ENCODE measurements around the gene FUCA2.
"Not testable (repeated sequence)": the region's sequence is repeated elsewhere in the genome, so short reads cannot be mapped to it uniquely, and the experiment has no call there.

FUCA2 gene

GRCh38 chr6:143536461-143536865, 24.9 kb upstream of the FUCA2 start:
- peak in 1 of 3 experiments; percentile 38 for DNase-seq (ENCODE audit: low read depth in 3 of 3)

- DNase-seq (ENCODE audit: low read depth in 3 of 3), result no peak
Measured at GRCh38 chr6:143535189-143535614, 23.7 kb upstream of the FUCA2 start.

- no peak for DNase-seq (ENCODE audit: low read depth in 3 of 3)
Measured at GRCh38 chr6:143531720-143532499, 20.4 kb upstream of the FUCA2 start.

GRCh38 chr6:143529095-143529494, 17.6 kb upstream of the FUCA2 start:
- no peak for DNase-seq (ENCODE audit: low read depth in 3 of 3)

GRCh38 chr6:143528164-143528811, 16.8 kb upstream of the FUCA2 start:
- no peak for DNase-seq (ENCODE audit: low read depth in 3 of 3)

GRCh38 chr6:143527677-143528076, 16.2 kb upstream of the FUCA2 start:
- no peak for DNase-seq (ENCODE audit: low read depth in 3 of 3)

GRCh38 chr6:143525356-143525755, 13.8 kb upstream of the FUCA2 start:
- no peak for DNase-seq (ENCODE audit: low read depth in 3 of 3)

- no peak for DNase-seq (ENCODE audit: low read depth in 3 of 3)
Measured at GRCh38 chr6:143522039-143522600, 10.6 kb upstream of the FUCA2 start.

GRCh38 chr6:143517447-143517773, 5.9 kb upstream of the FUCA2 start:
- no peak for DNase-seq (ENCODE audit: low read depth in 3 of 3)

- DNase-seq (ENCODE audit: low read depth in 3 of 3), result no peak
Measured at GRCh38 chr6:143516690-143517446, 5.3 kb upstream of the FUCA2 start.

GRCh38 chr6:143515766-143516355, 4.3 kb upstream of the FUCA2 start:
- no peak for DNase-seq (ENCODE audit: low read depth in 3 of 3)

- DNase-seq (ENCODE audit: low read depth in 3 of 3), result no peak
Measured at GRCh38 chr6:143515061-143515760, 3.7 kb upstream of the FUCA2 start.

- DNase-seq (ENCODE audit: low read depth in 3 of 3), result peak in 1 of 3 experiments; percentile 23
Measured at GRCh38 chr6:143513410-143513809, 1.9 kb upstream of the FUCA2 start.

GRCh38 chr6:143510326-143510725, 1.2 kb downstream of the FUCA2 start:
- not testable (repeated sequence) for DNase-seq (ENCODE audit: low read depth in 3 of 3)

GRCh38 chr6:143507358-143508145, 4.0 kb downstream of the FUCA2 start:
- DNase-seq (ENCODE audit: low read depth in 3 of 3), result no peak

GRCh38 chr6:143506620-143507019, 4.9 kb downstream of the FUCA2 start:
- DNase-seq (ENCODE audit: low read depth in 3 of 3), result no peak

- DNase-seq (ENCODE audit: low read depth in 3 of 3), result no peak
Measured at GRCh38 chr6:143506199-143506598, 5.3 kb downstream of the FUCA2 start.

GRCh38 chr6:143505537-143505936, 6.0 kb downstream of the FUCA2 start:
- DNase-seq (ENCODE audit: low read depth in 3 of 3), result no peak

GRCh38 chr6:143505111-143505510, 6.4 kb downstream of the FUCA2 start:
- DNase-seq (ENCODE audit: low read depth in 3 of 3), result no peak

- no peak for DNase-seq (ENCODE audit: low read depth in 3 of 3)
Measured at GRCh38 chr6:143504369-143504768, 7.2 kb downstream of the FUCA2 start.

- no peak for DNase-seq (ENCODE audit: low read depth in 3 of 3)
Measured at GRCh38 chr6:143501851-143502250, 9.7 kb downstream of the FUCA2 start.

All from stimulated activated CD4-positive, alpha-beta T cell treated with anti-CD3 and anti-CD28 coated beads, TNF-alpha, amount 100 ng/mL, for 4 hours (primary cell).